Astrocyte (in vitro differentiated cells and primary cell): Measurements from ENCODE around the gene LRG1.

Experiments
- CTCF ChIP-seq: IDR thresholded peaks from 2 replicates; pipeline ENCODE4 v1.5.1; 2011; ENCODE audit warnings: low read depth, mild to moderate bottlenecking, inconsistent platforms, low read length, moderate library complexity; ENCODE audit not compliant: insufficient read depth
- EZH2 ChIP-seq: IDR thresholded peaks from 2 replicates; pipeline ENCODE4 v1.6.1; 2012; ENCODE audit warnings: mild to moderate bottlenecking, low read length, inconsistent platforms; ENCODE audit not compliant: insufficient read depth

GRCh38 chr19:4501691-4502090 is 38.1 kb downstream of the LRG1 start:
- TF ChIP-seq CTCF (no peak), EZH2 (no peak)
